Left renal cortex interstitium (tissue), 4 donors: ENCODE measurements around the gene PSMA7. TPM values are rescaled to one million over a fixed set of nuclear protein-coding genes. Genes with fewer than 3 reads are reported as not detected.

Experiments used
- DNase-seq, 4 donors: peaks; one replicate each; pipeline ENCODE4 v3.0.0-alpha.2; 2013; ENCODE audit warnings: low read depth in 4 of 4, low spot score in 2 of 4, missing footprints in 1 of 4
- polyA plus RNA-seq, 4 donors: library from polyadenylated mRNA; unstranded; fragments of 120-200 nt; gene quantifications; one replicate each; pipeline ENCODE4 v1.2.1, GENCODE V29; 2013; ENCODE audit not compliant: insufficient read length in 4 of 4

PSMA7 gene
- polyA plus RNA-seq, 4 donors, result 182 to 221 (median 190) TPM

- DNase-seq, result no peak
Measured at GRCh38 chr20:62174021-62174804, 31.0 kb upstream of the PSMA7 start.

GRCh38 chr20:62172666-62173065 is 29.5 kb upstream of the PSMA7 start:
- no peak for DNase-seq

- no peak for DNase-seq
Measured at GRCh38 chr20:62171245-62171644, 28.1 kb upstream of the PSMA7 start.

GRCh38 chr20:62170536-62170935 is 27.3 kb upstream of the PSMA7 start:
- DNase-seq, result no peak

- DNase-seq, result no peak
Measured at GRCh38 chr20:62168890-62169435, 25.8 kb upstream of the PSMA7 start.

GRCh38 chr20:62168061-62168460 is 24.9 kb upstream of the PSMA7 start:
- DNase-seq, result no peak

GRCh38 chr20:62167474-62167873 is 24.3 kb upstream of the PSMA7 start:
- no peak for DNase-seq

- DNase-seq, result no peak
Measured at GRCh38 chr20:62165762-62166399, 22.7 kb upstream of the PSMA7 start.

GRCh38 chr20:62164879-62165761 is 21.9 kb upstream of the PSMA7 start:
- DNase-seq, result no peak

- DNase-seq, result no peak
Measured at GRCh38 chr20:62163986-62164762, 21.0 kb upstream of the PSMA7 start.

- DNase-seq, result no peak
Measured at GRCh38 chr20:62163485-62163865, 20.3 kb upstream of the PSMA7 start.

- no peak for DNase-seq
Measured at GRCh38 chr20:62162765-62163484, 19.7 kb upstream of the PSMA7 start.

- DNase-seq, result no peak
Measured at GRCh38 chr20:62161347-62161746, 18.2 kb upstream of the PSMA7 start.

GRCh38 chr20:62160876-62161275 is 17.7 kb upstream of the PSMA7 start:
- DNase-seq, result no peak

- no peak for DNase-seq
Measured at GRCh38 chr20:62160253-62160652, 17.1 kb upstream of the PSMA7 start.

- no peak for DNase-seq
Measured at GRCh38 chr20:62159839-62160238, 16.6 kb upstream of the PSMA7 start.

- no peak for DNase-seq
Measured at GRCh38 chr20:62159052-62159451, 15.9 kb upstream of the PSMA7 start.

GRCh38 chr20:62158541-62158940 is 15.3 kb upstream of the PSMA7 start:
- no peak for DNase-seq

GRCh38 chr20:62158088-62158400 is 14.8 kb upstream of the PSMA7 start:
- no peak for DNase-seq
